Activated T-helper 2 cell treated with anti-CD3 and anti-CD28 coated beads, Interferon-gamma antibody, Interleukin-2, Interleukin-4, amounts not matched to agents 10 μg/mL and 5 μg/mL and 100 μg/mL, durations not matched to agents 14 hours and 24 hours and 36 hours (primary cell): Measurements from ENCODE around the gene OPHN1. TPM values are rescaled to one million over a fixed set of nuclear protein-coding genes. Genes with fewer than 3 reads are reported as not detected.

Experiments
- DNase-seq: peaks from one replicate; pipeline ENCODE4 v3.0.0; 2021; ENCODE audit warnings: low spot score
- H3K27ac Mint-ChIP-seq: one replicate; pipeline ENCODE4 v1.8.0; 2021; ENCODE audit warnings: mixed read lengths
- H3K27me3 Mint-ChIP-seq: one replicate; pipeline ENCODE4 v1.8.0; 2021; ENCODE audit warnings: low read depth, mixed read lengths
- H3K36me3 Mint-ChIP-seq: one replicate; pipeline ENCODE4 v1.8.0; 2021; ENCODE audit warnings: low read depth, mixed read lengths
- H3K4me1 Mint-ChIP-seq: one replicate; pipeline ENCODE4 v1.8.0; 2021; ENCODE audit warnings: low read depth, mixed read lengths
- H3K4me3 Mint-ChIP-seq: one replicate; pipeline ENCODE4 v1.8.0; 2021; ENCODE audit warnings: low read depth, mild to moderate bottlenecking, moderate library complexity, mixed read lengths
- H3K9me3 Mint-ChIP-seq: one replicate; pipeline ENCODE4 v1.8.0; 2021; ENCODE audit warnings: mixed read lengths
- intact Hi-C: fragments of 100-400 bp; cut with micrococcal nuclease; formaldehyde crosslinking; loops from one replicate; pipeline ENCODE4 v1.15.1; 2023
- total RNA-seq: library from RNA; stranded (reverse); gene quantifications from 2 replicates; pipeline ENCODE4 v1.2.3, GENCODE V29; 2022

The OPHN1 gene
- total RNA-seq, 1 donor from 2014 or later: 0.07 TPM

- Mint-ChIP-seq H3K4me3 (no peak overlapping the region), H3K36me3 (no peaks in the 10 kb centered on the region), H3K4me1 (peaks cover 13% of the 10 kb centered on the region), H3K9me3 (no peaks in the 10 kb centered on the region), H3K27me3 (no peaks in the 10 kb centered on the region), H3K27ac (no peak overlapping the region)
- intact Hi-C loops: loop anchor here (2.0 kb wide), 1 partner anchor 266 kb away; no protein-coding TSS in a partner anchor
- DNase-seq: peak; percentile 7
Observed at GRCh38 chrX:68196939-68197791, 236.1 kb downstream of the OPHN1 start.

GRCh38 chrX:68195561-68195960 is 237.7 kb downstream of the OPHN1 start:
- intact Hi-C loops: no loop called here
- DNase-seq: no peak
- Mint-ChIP-seq H3K27ac (no peak overlapping the region), H3K36me3 (no peaks in the 10 kb centered on the region), H3K4me1 (peaks cover 15% of the 10 kb centered on the region), H3K27me3 (no peaks in the 10 kb centered on the region), H3K9me3 (no peaks in the 10 kb centered on the region), H3K4me3 (no peak overlapping the region)

- intact Hi-C loops: no loop called here
- peaks cover 15% of the 10 kb centered on the region for H3K4me1 Mint-ChIP-seq
- H3K9me3 Mint-ChIP-seq: no peaks in the 10 kb centered on the region
- H3K4me3 Mint-ChIP-seq: no peak overlapping the region
- H3K27me3 Mint-ChIP-seq: no peaks in the 10 kb centered on the region
- no peaks in the 10 kb centered on the region for H3K36me3 Mint-ChIP-seq
- no peak overlapping the region for H3K27ac Mint-ChIP-seq
- DNase-seq: no peak
Observed at GRCh38 chrX:68193786-68194185, 239.5 kb downstream of the OPHN1 start.

DNA sequence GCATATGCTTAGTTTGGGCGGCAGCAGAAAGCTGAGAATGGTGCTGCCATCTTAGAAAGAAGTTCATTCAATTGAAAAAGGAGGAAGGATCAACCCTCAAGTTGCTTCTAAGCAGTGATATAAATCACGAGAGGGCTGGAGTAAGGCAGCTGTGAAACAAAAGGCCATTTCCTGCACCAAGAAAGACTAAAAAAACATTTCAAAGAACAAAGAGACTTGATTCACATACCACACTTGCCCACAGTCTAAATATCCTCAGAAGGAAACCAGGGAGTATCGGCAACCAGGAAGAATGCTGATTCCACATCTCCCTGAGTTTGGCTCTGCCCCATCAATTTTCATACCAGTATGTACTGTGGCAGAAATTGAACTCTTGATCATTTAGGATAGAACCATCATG is 240.1 kb downstream of the OPHN1 start:
- Mint-ChIP-seq H3K36me3 (no peaks in the 10 kb centered on the region), H3K4me1 (peaks cover 15% of the 10 kb centered on the region), H3K9me3 (no peaks in the 10 kb centered on the region), H3K27me3 (no peaks in the 10 kb centered on the region), H3K27ac (no peak overlapping the region), H3K4me3 (no peak overlapping the region)
- DNase-seq: no peak
- intact Hi-C loops: no loop called here

GRCh38 chrX:68190799-68191198 is 242.5 kb downstream of the OPHN1 start:
- Mint-ChIP-seq H3K27me3 (no peaks in the 10 kb centered on the region), H3K4me1 (peaks cover 21% of the 10 kb centered on the region), H3K9me3 (no peaks in the 10 kb centered on the region), H3K4me3 (no peak overlapping the region), H3K27ac (no peak overlapping the region), H3K36me3 (no peaks in the 10 kb centered on the region)
- DNase-seq: no peak
- intact Hi-C loops: no loop called here

DNA sequence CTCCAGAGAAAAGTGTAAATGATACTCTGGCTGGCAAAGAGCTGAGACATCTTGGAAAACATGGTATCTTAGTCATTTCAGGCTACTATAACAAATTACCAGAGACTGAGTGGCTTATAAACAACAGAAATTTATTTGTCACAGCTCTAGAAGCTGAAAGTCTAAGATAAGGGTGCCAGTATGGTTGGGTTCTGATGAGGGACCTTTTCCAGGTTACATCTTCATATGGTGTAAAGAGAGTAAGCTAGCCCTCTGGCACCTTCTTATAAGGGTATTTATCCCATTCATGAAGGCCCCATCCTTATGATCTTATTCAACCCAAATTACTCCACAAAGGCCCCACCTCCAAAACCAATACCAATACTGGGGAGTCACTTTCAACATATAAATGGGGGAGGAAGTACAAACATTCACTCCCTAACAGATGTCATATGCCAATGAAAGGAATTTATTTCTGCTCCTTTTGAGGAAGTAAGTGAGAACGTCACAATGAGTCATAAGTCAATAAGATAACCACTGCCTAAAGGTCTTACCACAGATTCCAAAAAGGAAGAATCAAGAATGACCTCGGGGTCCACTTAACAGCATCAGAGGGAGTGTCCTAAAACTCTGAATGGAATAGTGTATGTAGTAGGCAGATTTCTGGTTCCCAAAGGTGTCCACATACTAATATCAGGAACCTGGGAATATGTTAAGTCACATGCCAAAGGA is 246.6 kb downstream of the OPHN1 start:
- Mint-ChIP-seq H3K4me1 (peaks cover 22% of the 10 kb centered on the region), H3K27ac (peak overlapping the region; percentile 52), H3K9me3 (no peaks in the 10 kb centered on the region), H3K4me3 (no peak overlapping the region), H3K36me3 (no peaks in the 10 kb centered on the region), H3K27me3 (no peaks in the 10 kb centered on the region)
- no peak for DNase-seq
- intact Hi-C loops: loop anchor here (10.0 kb wide), 1 partner anchor 318 kb away; no protein-coding TSS in a partner anchor

DNA sequence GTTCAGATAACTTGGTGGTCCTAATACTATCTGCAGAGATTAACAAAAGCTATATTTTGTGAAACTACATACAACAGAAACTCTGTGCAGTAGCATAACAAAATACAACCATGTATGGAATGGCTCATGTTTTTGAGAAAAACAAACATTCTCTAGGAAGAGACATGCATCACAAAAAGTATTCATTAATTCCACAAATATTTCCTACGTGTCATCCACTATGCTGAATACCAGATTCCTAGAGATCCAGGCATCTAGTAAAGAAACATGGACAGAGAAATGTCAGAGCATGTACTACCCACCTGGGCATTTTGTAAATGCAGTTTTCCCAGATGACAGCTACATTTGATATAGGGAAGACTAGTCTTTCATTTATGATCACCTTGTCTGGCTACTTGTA is 248.1 kb downstream of the OPHN1 start:
- DNase-seq: no peak
- peaks cover 24% of the 10 kb centered on the region for H3K4me1 Mint-ChIP-seq
- no peaks in the 10 kb centered on the region for H3K27me3 Mint-ChIP-seq
- intact Hi-C loops: loop anchor here (10.0 kb wide), 1 partner anchor 320 kb away; no protein-coding TSS in a partner anchor
- no peak overlapping the region for H3K4me3 Mint-ChIP-seq
- no peaks in the 10 kb centered on the region for H3K36me3 Mint-ChIP-seq
- H3K9me3 Mint-ChIP-seq: no peaks in the 10 kb centered on the region
- no peak overlapping the region for H3K27ac Mint-ChIP-seq

GRCh38 chrX:68183612-68184214 is 249.6 kb downstream of the OPHN1 start:
- no peak for DNase-seq
- intact Hi-C loops: loop anchor here (10.0 kb wide), 1 partner anchor 321 kb away; no protein-coding TSS in a partner anchor
- peaks cover 7% of the 10 kb centered on the region for H3K36me3 Mint-ChIP-seq
- H3K4me1 Mint-ChIP-seq: peaks cover 29% of the 10 kb centered on the region
- H3K27ac Mint-ChIP-seq: peak overlapping the region; percentile 22
- H3K4me3 Mint-ChIP-seq: no peak overlapping the region
- peaks cover 6% of the 10 kb centered on the region for H3K9me3 Mint-ChIP-seq
- no peaks in the 10 kb centered on the region for H3K27me3 Mint-ChIP-seq

GRCh38 chrX:68180579-68180978 is 252.7 kb downstream of the OPHN1 start:
- Mint-ChIP-seq H3K36me3 (peaks cover 16% of the 10 kb centered on the region), H3K27ac (no peak overlapping the region), H3K4me3 (no peak overlapping the region), H3K9me3 (peaks cover 17% of the 10 kb centered on the region), H3K27me3 (no peaks in the 10 kb centered on the region), H3K4me1 (peaks cover 31% of the 10 kb centered on the region)
- intact Hi-C loops: loop anchor here (10.0 kb wide), 1 partner anchor 324 kb away; no protein-coding TSS in a partner anchor
- no peak for DNase-seq

DNA sequence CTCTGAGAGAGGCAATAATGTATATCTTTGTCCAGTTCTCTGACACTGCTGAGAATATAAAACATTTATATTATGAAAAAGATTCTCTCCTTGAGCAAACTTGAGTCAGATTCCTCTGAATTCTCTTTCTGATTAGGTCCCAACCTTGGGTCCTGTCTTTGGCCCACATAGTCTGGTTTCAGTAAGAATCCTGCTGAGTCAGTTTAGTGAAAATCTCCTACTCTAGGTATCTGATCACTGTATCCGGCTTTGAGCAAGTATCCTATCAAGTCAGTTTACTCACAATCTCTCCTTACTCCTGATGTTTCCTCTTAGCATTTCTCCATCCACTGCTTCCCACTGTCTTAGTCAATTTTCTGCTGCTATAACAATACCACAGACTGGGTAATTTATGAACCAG is 253.9 kb downstream of the OPHN1 start:
- no peak overlapping the region for H3K27ac Mint-ChIP-seq
- H3K36me3 Mint-ChIP-seq: peaks cover 16% of the 10 kb centered on the region
- no peak overlapping the region for H3K4me3 Mint-ChIP-seq
- H3K4me1 Mint-ChIP-seq: peaks cover 28% of the 10 kb centered on the region
- no peaks in the 10 kb centered on the region for H3K27me3 Mint-ChIP-seq
- peaks cover 19% of the 10 kb centered on the region for H3K9me3 Mint-ChIP-seq
- DNase-seq: no peak
- intact Hi-C loops: no loop called here

DNA sequence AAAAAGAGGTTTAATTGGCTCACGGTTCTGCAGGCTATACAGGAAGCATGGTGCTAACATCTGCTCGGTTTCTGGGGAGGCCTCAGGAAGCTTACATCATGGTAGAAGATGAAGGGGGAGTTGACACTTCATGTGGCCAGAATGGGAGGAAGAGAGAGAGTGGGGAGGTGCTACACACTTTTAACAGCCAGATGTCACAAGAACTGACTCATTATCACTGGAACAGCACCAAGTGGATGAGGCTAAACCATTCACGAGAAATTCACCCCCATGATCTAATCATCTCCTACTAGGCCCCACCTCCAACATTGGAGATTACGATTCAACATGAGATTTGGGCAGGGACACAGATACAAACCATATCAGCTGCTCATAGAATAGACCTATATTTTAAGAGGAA is 255.8 kb downstream of the OPHN1 start:
- peaks cover 19% of the 10 kb centered on the region for H3K9me3 Mint-ChIP-seq
- intact Hi-C loops: no loop called here
- H3K27me3 Mint-ChIP-seq: no peaks in the 10 kb centered on the region
- H3K36me3 Mint-ChIP-seq: peaks cover 16% of the 10 kb centered on the region
- H3K4me1 Mint-ChIP-seq: peaks cover 22% of the 10 kb centered on the region
- no peak overlapping the region for H3K4me3 Mint-ChIP-seq
- H3K27ac Mint-ChIP-seq: no peak overlapping the region
- DNase-seq: no peak

GRCh38 chrX:68175562-68175961 is 257.7 kb downstream of the OPHN1 start:
- Mint-ChIP-seq H3K4me3 (no peak overlapping the region), H3K27ac (no peak overlapping the region), H3K9me3 (peaks cover 19% of the 10 kb centered on the region), H3K27me3 (no peaks in the 10 kb centered on the region), H3K4me1 (peaks cover 15% of the 10 kb centered on the region), H3K36me3 (peaks cover 16% of the 10 kb centered on the region)
- DNase-seq: no peak
- intact Hi-C loops: no loop called here
